Bone marrow (tissue), 2 donors: ENCODE data around the gene CCDC92B.

Experiments used
- DNase-seq, 2 donors: peaks; one replicate each; lab custom pipeline; 2025; lab: John Stamatoyannopoulos, UW

CCDC92B gene

GRCh38 chr17:2721603-2722002 is 27.8 kb downstream of the CCDC92B start:
- DNase-seq = no peak

- no peak for DNase-seq
These were observed 29.6 kb downstream of the CCDC92B start for GRCh38 chr17:2719861-2720260.

- DNase-seq = no peak
These were observed 31.1 kb downstream of the CCDC92B start for GRCh38 chr17:2718150-2718938.

GRCh38 chr17:2716649-2717048 is 32.8 kb downstream of the CCDC92B start:
- no peak for DNase-seq

- DNase-seq = no peak
These were observed 35.6 kb downstream of the CCDC92B start for GRCh38 chr17:2713881-2714280.

GRCh38 chr17:2712300-2713043 is 37.0 kb downstream of the CCDC92B start:
- DNase-seq = no peak

GRCh38 chr17:2711608-2712299 is 37.7 kb downstream of the CCDC92B start, which contains the start of gene CLUH:
Gene CLUH (minus strand): TSS chr17:2711764. CDS start chr17:2711661, 103 bp downstream.
- peak; percentile 86 to 87 for DNase-seq

GRCh38 chr17:2710803-2711607 is 38.4 kb downstream of the CCDC92B start:
- no peak for DNase-seq

GRCh38 chr17:2710071-2710802 is 39.2 kb downstream of the CCDC92B start:
- DNase-seq = no peak

- DNase-seq = no peak
These were observed 40.2 kb downstream of the CCDC92B start for GRCh38 chr17:2709183-2709661.

- DNase-seq = no peak
These were observed 40.8 kb downstream of the CCDC92B start for GRCh38 chr17:2708585-2709182.

- no peak for DNase-seq
These were observed 41.5 kb downstream of the CCDC92B start for GRCh38 chr17:2707721-2708584.

GRCh38 chr17:2706911-2707510 is 42.4 kb downstream of the CCDC92B start:
- no peak for DNase-seq

GRCh38 chr17:2705888-2706795 is 43.3 kb downstream of the CCDC92B start:
- no peak for DNase-seq

GRCh38 chr17:2705263-2705662 is 44.2 kb downstream of the CCDC92B start:
- DNase-seq = no peak

GRCh38 chr17:2704890-2705248 is 44.6 kb downstream of the CCDC92B start:
- no peak for DNase-seq

- DNase-seq = no peak
These were observed 45.2 kb downstream of the CCDC92B start for GRCh38 chr17:2704031-2704889.
